ENCODE data around the gene SERPINH1. TPM values are rescaled to one million over a fixed set of nuclear protein-coding genes. Genes with fewer than 3 reads are reported as not detected.
A peak's percentile ranks its signal among the peaks of the same experiment; 100 is the strongest.

The SERPINH1 gene
- total RNA-seq, 1 donor from 2014 or later = 20.0 TPM

GRCh38 chr11:75554258-75555022 lies 7.6 kb upstream of the SERPINH1 start:
- peak; percentile 36 for FAIRE-seq
- DNase-seq (ENCODE audit: low spot score in 2 of 2) = peak; percentile 83

- FAIRE-seq = no peak
Observed at GRCh38 chr11:75555079-75555811, 6.8 kb upstream of the SERPINH1 start.

GRCh38 chr11:75556275-75556674 lies 5.8 kb upstream of the SERPINH1 start:
- FAIRE-seq (no peak), DNase-seq (ENCODE audit: low spot score in 2 of 2) (no peak)

More at GRCh38 chr11:75555079-75555811, 6.8 kb upstream of the SERPINH1 start:
- no peak for DNase-seq (ENCODE audit: low spot score in 2 of 2)

GRCh38 chr11:75557666-75558494 lies 4.2 kb upstream of the SERPINH1 start:
- FAIRE-seq (no peak), DNase-seq (ENCODE audit: low spot score in 2 of 2) (no peak)

- no peak for FAIRE-seq
Observed at GRCh38 chr11:75558939-75559843, 2.9 kb upstream of the SERPINH1 start.

GRCh38 chr11:75560644-75561043 lies 1.4 kb upstream of the SERPINH1 start:
- FAIRE-seq (no peak), DNase-seq (ENCODE audit: low spot score in 2 of 2) (no peak)

More at GRCh38 chr11:75558939-75559843, 2.9 kb upstream of the SERPINH1 start:
- DNase-seq (ENCODE audit: low spot score in 2 of 2) = no peak

GRCh38 chr11:75561426-75562047 lies 516 bp upstream of the SERPINH1 start:
- DNase-seq (ENCODE audit: low spot score in 2 of 2) = no peak
- FAIRE-seq = no peak

- DNase-seq (ENCODE audit: low spot score in 2 of 2) = no peak
- no peak for FAIRE-seq
Observed at GRCh38 chr11:75562836-75563484, 907 bp downstream of the SERPINH1 start.

- DNase-seq (ENCODE audit: low spot score in 2 of 2) (no peak), FAIRE-seq (no peak)
Observed at GRCh38 chr11:75563501-75563977, 1.5 kb downstream of the SERPINH1 start.

GRCh38 chr11:75563978-75564552 lies 2.0 kb downstream of the SERPINH1 start:
- DNase-seq (ENCODE audit: low spot score in 2 of 2) (no peak), FAIRE-seq (no peak)

GRCh38 chr11:75565221-75565814 lies 3.3 kb downstream of the SERPINH1 start:
- no peak for FAIRE-seq
- no peak for DNase-seq (ENCODE audit: low spot score in 2 of 2)

GRCh38 chr11:75565916-75566762 lies 4.1 kb downstream of the SERPINH1 start:
- DNase-seq (ENCODE audit: low spot score in 2 of 2) = no peak
- FAIRE-seq = no peak

GRCh38 chr11:75566763-75567279 lies 4.8 kb downstream of the SERPINH1 start:
- FAIRE-seq (no peak), DNase-seq (ENCODE audit: low spot score in 2 of 2) (no peak)

- DNase-seq (ENCODE audit: low spot score in 2 of 2) (no peak), FAIRE-seq (no peak)
Observed at GRCh38 chr11:75567971-75568370, 5.9 kb downstream of the SERPINH1 start.

- DNase-seq (ENCODE audit: low spot score in 2 of 2) = no peak
- FAIRE-seq = no peak
Observed at GRCh38 chr11:75568616-75569219, 6.7 kb downstream of the SERPINH1 start.

GRCh38 chr11:75570559-75571139 lies 8.6 kb downstream of the SERPINH1 start:
- DNase-seq (ENCODE audit: low spot score in 2 of 2) (no peak), FAIRE-seq (no peak)

Measured in frontal cortex (tissue), 4 donors.